Measurements from ENCODE around the gene MTPN.

The MTPN gene

DNA sequence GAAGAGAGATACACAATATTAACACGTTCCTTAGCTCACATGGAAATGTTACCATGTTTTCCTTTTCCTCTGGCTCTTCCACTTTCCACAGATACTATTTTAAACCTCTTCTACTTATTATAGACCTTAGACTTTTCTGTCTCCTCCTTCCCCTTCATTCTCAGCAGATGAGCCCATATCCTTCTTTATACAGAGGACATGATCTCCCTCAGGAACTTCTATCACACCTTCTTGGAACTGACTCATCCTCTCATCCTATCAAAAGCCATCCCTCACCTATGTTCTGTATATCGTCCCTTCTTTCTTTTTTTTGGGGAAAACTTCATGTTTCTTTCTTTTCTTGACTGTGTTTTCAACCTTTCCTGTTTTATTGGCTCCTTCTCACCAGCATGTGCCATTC, 20.8 kb downstream of the MTPN start:
- no peak for DNase-seq

DNA sequence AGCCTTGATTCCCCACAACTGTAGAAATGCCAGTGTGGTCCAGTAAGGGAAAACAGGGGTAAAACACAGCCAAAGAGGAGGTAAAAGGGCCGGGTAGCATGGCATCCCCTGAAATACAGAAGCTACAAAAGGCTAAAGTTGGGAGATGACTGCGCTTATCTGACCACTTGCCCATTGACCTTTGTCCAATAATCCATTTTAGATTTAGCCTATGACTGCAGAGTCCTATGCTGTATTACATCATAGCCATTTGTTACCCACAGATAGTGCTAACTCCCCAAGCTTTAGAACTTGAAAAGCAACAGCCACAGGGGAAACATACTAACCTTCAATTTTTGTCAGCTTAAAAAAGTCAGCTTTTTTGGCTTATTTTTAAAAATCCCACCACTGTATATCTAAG, 26.2 kb downstream of the MTPN start:
- DNase-seq = no peak

DNA sequence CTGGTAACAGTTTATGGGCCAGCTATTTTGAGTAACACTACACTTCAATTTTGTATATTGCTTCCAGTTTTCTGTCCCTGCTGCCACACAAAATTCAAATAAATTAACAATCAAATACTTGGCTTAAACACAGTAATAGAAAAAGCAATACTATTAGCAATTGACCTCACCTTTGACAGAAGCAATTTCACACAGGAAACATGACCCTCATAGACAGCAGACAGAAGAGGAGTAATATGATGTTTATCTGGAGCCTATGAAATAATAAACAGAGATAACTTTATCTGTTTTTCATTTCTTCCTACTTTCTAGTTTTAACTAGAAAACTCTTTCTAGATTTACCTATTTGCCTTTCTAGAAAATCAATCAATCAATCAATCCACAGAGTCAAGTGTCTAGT, 26.7 kb downstream of the MTPN start:
- DNase-seq = no peak

DNA sequence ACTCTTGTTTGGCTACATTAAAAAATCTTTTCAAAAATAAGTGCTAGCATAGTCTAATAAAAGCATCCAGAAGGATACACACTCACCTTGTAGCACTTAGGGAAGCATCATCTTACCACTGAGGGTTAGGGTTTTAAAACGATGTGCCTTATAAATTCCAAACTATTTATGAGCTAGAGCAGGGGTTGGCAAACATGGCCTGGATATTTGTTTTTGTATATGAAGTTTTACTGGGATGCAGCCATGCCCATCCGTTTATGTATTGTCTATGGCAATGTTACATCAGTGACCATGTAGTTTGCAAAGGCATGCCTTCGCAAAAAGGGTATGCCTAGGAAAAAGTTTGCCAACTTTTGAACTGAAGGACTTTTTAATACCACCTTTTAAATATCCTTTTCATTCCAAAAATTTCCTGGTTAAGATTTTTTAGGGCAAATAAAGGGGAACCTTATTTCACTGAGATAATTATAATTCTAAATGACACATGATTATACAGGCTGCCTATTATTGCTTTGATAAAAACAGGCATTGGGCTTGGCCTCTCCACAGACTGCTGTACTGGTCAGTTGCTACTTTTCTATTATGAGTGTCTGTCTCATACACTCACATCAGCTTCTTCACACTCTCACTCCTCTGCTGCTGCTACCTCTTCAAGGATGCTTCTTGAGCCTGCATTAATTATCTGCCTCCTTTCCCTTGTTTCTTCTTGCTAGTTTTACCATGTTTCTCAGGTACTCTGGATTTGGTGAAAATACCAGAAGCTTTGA, 30.7 kb downstream of the MTPN start:
- DNase-seq = no peak

DNA sequence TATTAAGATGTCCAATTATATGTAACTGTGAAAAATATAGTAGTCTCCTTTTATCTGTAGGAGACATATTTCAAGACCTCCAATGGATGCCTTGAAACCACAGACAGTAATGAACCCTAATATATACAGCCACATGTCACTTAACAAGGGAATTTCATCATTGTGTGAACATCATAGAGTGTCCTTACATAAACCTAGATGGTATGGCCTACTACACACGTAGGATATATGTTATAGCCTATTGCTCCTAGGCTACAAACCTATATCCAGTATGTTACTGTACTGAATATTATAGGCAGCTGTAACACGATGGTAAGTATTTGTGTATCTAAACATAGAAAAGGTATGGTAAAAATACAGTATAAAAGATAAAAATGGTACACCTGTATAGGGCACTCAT, 32.4 kb downstream of the MTPN start:
- DNase-seq = no peak

DNA sequence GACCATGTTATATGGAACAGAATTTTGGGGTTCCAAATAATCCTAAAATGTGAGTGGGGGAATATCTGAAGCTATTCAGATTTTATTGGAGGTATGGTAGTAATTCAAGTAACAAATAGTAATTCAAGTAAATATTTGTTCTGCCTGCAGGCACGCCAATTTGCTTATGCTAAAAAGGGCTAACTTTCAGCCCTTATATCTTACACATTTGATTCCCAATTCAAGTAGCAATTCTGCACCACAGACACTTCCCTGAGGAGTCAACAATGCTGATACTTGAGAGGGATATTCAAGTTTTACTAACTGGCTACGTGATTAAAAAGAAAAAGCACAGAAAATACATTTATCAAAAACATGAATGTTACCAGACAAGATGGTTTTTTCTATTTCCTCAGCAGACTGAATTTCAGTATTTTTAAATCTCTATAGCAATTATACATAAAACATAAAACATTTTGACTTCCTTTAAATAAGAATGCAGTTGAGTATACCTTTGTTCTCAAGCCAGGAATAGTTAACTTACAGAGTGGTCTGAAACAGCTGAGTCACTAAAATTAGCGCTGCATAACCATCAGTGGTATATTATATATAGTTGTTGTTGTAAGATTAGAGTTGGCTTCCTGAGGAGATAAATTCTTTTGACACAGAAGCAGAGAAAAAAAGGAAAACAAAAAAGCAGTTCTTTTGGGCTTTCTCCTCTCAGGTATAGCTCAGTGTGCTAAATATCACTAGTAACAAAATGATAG, 33.9 kb downstream of the MTPN start:
- DNase-seq = no peak

DNA sequence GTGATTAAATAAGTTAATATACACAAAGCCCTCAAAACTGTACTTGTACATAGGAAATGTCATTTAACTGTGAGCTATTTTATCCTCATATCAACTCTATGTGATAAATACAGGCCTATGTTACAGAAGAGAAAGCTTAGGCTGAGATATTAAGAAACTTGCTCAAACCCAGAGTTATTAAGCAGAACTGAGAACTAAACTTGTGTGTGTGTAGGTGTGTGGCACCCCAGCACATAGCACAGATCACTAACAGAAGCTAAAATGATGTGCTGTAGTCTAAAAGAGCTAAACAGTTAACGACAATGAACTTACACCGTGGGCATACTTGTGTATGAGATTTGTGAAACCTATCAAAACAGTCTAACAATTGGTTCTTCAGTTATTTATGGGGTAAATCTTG, 34.5 kb downstream of the MTPN start:
- DNase-seq = no peak

DNA sequence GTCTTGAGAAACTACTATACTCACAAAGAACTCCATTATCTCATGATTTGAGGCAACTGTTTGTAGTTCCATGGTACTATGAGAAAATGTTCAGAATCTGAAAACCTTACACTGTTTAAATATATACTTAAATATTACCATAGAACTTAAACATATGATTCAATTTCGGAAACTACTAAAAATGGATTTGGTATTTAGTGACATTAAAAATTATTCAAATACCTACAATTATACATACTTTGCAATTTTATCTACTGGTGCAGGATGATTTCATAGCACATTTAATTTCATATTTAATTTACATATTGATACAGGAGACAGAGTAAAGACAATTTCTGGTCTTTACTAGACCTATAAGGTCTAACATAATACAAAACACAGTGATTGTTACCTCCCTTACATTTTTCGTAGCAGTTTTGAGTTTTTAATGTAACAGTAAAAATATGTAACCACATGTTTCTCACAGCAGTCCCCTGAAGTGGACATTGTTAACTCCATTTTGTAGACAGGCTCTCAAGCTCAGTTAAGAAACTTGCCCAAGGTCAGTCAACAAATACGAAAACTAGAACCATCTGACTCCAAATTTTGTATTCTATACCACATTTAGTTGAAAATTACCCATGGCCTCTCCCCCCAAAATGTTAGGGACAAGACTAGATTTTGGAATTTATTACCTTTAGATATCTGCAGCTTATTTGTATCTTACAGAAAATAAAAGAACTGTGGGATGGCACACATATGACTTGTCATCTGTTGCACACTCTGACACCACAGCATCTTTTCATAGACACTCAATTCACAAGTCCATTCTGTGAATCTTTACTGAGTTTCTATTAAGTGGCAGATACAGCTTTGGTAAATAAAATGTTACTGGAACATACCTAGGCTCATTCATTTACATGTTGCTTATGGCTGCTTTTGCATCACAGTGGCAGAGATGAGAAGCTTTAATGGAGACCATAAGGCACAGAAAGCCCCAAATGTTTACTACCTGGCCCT, 36.8 kb downstream of the MTPN start:
- no peak for DNase-seq

DNA sequence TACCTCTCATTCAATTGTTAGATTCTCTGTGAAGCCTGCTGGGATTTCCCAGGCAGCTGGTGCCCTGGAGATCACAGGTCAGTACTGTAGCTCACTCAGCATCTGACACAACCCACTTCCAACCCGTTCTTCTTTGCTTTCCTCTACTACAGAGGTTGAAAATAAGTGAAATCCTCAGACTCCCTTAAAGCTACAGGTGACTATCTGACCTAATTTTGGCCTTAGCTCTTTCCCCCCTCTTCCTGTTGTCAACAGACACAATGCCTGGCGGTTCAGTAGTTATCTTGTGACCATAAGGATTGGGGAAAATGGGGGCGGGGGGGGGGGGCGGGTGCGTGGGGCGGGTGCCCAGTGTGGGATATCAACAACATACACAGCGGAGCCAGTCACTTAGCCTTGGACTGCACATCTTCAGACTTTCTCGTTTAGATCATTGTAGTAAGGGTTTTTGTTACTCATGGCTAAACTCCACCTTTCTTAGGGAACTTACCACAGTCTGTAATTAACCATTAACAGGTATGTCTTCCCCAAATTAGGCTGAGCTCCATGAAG, 37.8 kb downstream of the MTPN start:
- no peak for DNase-seq

DNA sequence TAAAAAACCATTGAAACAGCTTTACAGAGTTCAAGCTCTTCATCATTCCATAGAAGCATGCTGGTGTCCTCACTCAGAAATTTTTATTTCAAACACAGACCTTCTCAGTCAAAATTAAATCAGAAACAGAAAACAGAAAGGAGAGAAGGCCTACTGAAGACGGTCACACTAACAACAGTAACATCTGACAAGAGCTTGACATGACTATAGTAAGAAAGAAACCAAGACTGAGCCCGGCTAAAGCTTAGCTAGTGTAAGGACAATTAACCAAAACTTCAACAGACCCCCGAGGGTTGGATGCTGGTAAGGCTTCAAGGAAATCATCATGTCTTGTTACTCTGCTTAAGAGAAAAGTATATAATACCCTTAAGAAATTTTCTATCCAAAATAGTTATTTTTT, 38.6 kb downstream of the MTPN start:
- no peak for DNase-seq

DNA sequence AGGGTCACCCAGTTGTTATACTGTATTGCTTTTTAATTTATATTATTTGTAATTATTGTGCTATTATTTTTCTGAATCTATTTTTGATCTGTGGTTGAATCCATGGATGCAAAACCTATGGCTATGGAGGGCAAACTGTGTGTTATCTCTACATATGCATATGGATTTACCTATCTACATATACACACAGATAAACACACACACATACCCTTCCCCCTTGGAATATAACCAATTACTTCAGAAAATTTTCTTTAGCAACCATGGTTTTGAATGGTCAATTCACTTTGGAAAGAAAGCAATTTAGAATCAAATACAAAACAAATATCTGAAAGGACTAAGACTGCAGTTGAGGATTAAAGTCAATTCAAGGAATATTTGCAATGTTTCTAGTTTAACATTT, 39.1 kb downstream of the MTPN start:
- DNase-seq = no peak

DNA sequence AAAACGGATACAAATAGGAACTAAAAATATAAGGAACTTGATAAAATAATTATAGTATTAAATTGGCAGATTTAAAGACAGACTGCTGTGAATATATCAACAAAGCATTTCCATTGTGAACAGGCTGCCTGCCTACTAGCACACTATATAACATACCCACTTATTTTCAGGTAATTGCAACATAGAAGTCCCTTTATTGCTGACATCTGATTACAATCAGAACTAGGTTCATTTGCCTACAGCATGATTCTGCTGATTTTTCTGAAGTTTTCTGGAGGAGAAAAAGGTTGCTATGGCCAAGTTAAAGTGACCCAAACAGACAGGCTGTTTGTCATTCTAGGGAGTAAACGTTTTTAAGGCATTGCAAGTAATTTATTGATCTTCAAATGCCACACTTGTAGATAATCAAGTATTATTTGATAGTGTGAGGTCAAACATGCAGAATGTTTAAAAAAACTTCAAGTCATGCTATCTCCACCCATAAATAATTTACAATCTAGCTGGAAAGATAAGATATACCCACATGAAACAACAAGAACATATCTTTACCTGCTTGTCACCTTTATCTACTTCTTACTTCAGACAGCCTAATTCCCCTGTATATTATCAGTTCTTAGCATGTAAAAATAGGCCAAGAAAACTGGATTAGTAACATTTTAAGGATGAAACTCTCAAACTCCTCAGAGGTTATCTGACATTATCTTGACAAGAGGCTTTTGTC, 40.5 kb downstream of the MTPN start:
- DNase-seq = no peak

DNA sequence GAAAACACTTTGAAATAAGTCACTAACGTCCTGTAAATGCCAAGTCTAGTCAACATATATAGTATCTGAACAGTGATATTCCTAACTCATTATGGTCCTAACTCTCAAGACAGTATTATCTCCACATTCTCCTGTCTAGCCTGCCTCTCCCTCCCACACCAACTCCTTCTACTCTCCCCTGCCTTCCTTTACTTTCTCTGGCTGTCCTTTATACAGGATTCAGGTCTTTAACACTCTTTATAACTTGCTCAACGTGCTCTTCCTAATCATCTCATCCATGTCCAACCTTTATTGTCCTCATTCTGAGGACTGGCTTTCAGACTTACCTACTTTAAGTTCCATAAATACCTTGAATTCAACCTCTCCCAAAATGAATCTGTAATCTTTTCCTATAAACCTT, 42.5 kb downstream of the MTPN start:
- DNase-seq = no peak

DNA sequence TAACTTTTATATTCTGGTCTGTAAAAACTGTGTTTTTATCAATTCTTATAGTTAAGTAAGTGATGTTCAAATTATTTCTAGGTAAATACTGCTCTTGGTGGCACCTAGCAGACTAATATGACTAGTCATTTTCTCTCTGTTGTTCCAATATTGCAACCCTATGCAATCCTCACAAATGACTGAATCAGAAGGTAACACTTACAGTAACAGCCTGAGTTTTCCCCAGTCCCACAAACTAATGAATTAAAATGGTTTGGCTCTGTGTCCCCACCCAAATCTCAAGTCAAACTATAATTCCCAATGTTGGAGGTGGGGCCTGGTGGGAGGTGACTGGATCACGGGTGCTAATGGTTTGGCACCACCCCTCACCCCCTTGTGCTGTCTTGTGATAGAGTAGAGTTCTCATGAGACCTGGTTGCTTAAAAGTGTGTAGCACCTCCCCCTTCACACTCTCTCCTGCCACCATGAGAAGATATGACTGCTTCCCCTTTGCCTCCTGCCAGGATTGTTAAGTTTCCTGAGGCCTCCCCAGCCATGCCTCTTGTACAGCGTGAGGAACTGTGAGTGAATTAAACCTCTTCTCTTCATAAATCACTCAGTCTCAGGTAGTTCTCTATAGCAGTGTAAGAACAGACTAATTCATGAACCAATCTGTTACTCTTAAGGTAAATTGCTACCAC, 43.5 kb downstream of the MTPN start:
- peak; percentile 13 for DNase-seq

DNA sequence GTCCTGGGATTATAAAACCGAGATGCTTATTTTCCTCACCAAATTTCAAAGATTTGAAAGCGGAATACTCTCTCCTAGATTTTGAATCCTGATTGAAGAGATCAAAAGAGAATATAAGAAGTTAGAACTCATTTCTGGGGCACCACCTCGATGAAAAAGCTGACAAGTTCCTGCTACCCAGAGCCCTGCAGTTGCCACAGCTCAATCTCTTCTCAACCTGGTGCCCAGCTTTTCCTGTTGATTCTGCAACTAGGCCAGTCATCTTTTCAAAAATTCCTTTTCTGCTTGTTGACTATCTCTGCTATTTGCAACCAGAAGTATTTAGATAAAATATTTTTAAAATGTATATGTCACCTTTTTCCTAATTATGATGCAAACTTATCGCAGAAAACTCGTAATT, 45.0 kb downstream of the MTPN start:
- no peak for DNase-seq

DNA sequence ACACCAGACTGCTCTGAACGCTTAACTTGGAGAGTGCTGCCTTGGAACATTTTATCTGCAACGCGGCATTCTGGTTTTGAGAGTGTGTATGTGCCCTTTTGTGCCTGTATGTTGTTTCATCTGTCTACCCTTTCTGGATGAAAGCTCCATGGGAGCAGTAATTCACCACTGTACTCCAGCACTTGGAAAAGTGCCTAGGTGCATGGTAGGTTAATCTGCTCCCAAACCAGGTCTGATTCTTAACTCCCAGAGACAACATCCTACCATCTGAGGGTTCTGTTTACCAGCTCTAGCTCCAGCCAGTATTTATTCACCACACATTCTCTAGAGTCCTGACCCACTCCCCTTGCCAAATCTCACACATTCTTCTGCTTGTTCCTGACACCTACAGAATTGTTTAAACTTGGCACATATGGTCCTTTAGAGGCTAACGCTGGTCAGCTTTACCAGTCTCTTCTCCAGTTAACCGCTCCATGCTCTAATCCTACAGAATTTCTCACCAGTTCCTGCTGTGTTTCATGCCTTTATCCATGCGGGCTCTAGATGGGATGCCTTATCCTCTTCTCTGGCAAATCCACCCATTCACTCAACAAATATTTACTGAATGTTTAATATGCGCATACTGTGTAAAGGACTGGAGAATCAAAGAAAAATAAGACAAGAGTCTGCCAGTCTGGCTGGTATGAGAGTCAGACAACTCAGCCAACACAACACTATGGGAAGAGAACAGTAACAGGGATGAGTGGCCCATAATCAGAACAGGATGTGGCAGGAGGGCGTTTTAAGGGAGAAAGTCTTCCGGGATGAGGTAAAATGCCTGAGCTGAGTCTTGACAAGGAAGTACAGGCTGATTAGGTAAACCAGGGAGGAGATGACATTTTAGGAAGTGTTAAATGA, 46.3 kb downstream of the MTPN start:
- peak; percentile 87 for DNase-seq

DNA sequence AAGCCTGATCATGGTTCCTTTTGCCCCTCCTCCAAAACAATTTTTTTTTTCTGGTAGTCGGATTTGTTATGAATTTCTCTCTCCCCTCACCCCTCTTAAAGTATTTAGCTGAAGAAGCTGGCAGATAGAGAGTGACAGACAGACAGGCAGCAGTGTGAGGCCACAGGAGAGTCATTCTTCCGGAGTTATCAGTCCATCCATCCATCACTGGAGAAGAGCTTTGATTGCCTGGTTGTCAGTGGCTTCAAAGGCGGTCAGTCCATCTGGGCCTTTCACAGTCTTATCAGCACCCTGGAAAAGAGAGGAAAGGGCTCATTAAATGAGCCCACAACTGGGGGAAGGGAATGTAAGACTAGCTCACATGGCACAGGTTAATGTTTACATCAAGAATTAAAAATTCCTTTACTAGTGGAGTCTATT, 47.4 kb downstream of the MTPN start:
- DNase-seq = no peak

DNA sequence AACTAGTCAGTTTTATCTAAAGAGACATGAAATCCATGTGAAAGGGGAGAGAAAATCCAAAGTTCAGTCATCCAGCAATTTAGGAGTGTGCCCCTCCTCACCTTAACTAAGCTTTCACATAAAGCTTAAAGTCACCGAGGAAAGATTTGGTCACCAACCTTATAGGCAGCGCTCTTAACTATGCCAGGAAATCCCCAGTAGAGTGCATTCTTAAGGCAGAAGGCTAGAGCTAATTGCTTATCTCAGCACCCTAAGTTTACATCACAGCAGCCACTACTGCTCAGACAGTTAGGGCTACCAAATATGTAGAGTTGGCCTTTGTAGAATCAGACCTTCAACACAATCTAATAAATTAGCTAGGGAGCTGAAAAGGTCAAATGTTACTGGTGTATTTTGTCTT, 47.9 kb downstream of the MTPN start:
- no peak for DNase-seq

DNA sequence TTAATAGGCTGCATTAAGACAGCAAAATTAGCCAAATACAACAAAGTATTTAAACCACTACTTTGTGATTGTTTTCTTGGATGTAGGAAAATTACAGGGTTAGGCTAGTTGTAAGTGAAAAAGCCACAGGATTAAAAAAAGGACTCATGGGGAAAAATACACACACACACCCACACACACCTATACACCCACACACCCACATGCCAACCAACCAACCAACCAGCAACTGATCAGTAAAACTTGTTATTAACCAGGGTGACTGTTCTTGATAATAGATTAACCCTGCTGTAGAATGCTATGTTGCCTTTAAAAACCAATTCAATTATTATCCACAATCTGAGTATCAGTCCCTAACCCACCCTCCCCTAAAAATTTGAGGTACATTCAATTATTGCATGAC, 49.0 kb downstream of the MTPN start:
- no peak for DNase-seq

DNA sequence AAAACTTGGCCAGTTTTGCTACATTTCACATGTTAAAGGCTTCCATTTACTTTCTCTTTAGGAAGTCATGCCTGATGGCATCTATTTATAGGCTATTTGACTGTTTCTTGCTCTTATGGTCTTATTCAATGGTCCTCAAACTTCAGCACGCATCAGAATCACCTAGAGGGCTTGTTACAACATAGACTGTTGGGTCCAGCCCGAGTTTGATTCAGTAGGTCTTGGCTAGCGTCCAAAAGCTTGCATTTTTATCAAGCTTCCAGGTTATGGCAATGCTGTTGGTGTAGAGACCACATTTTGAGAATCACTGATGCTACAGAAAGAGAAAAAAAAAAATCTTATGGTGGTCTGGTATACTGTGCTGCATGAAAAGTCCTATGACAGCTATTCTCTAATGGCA, 51.9 kb downstream of the MTPN start:
- no peak for DNase-seq

Data from fibroblast of skin of scalp (primary cell).